ENCODE results near the gene SHOX. TPM values are rescaled to one million over a fixed set of nuclear protein-coding genes. Genes with fewer than 3 reads are reported as not detected.
"Not testable (repeated sequence)": the region's sequence is repeated elsewhere in the genome, so short reads cannot be mapped to it uniquely, and the experiment has no call there.

SHOX gene
- total RNA-seq, 1 donor, result 13.4 TPM

DNA sequence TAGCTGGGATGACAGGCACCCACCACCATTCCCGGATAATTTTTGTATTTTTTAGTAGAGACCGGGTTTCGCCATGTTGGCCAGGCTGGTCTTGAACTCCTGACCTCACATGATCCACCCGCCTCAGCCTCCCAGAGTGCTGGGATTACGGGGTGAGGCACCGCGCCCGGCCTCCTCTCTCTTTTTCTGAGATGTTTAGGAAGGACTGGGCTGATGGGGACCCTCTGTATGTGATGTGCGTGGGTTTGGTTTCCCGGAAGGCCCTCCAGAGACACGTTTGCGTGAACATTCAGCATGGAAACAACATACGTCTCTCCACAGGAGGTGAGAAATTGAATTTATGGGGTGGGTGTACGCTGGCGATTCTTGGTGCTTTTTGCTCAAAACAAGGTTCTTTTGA lies 18.6 kb downstream of the SHOX start:
- H3K36me3 ChIP-seq (ENCODE audit: insufficient read depth, low read length), result no peaks in the 10 kb centered on the region
- no peak overlapping the region for H3K27ac ChIP-seq (ENCODE audit: low read depth, low read length)
- no peak for TF ChIP-seq CTCF (IDR thresholded peaks at IDR 0.05; ENCODE audit: extremely low read depth, low read depth, low read length)
- no peaks in the 10 kb centered on the region for H3K4me1 ChIP-seq (ENCODE audit: insufficient read depth, low read length)
- no peaks in the 10 kb centered on the region for H4K20me1 ChIP-seq (ENCODE audit: insufficient read depth, low read length)
- peaks cover 2% of the 10 kb centered on the region for H3K27me3 ChIP-seq (ENCODE audit: insufficient read depth, low read length)
- peak; percentile 21 for DNase-seq (ENCODE audit: insufficient read length, low spot score, missing footprints)
- H3K79me2 ChIP-seq (ENCODE audit: insufficient read depth, low read length), result no peaks in the 10 kb centered on the region
- H3K4me2 ChIP-seq (ENCODE audit: insufficient read depth, low read length), result no peak overlapping the region
- no peak overlapping the region for H2AFZ ChIP-seq (ENCODE audit: low read length)
- H3K4me3 ChIP-seq (ENCODE audit: insufficient read depth, low read length), result no peak overlapping the region
- no peaks in the 10 kb centered on the region for H3K9me3 ChIP-seq (ENCODE audit: low read depth, low read length)

- no peaks in the 10 kb centered on the region for H3K36me3 ChIP-seq (ENCODE audit: insufficient read depth, low read length)
- H3K4me3 ChIP-seq (ENCODE audit: insufficient read depth, low read length), result no peak overlapping the region
- no peaks in the 10 kb centered on the region for H3K4me1 ChIP-seq (ENCODE audit: insufficient read depth, low read length)
- no peak overlapping the region for H3K4me2 ChIP-seq (ENCODE audit: insufficient read depth, low read length)
- peaks cover 2% of the 10 kb centered on the region for H3K27me3 ChIP-seq (ENCODE audit: insufficient read depth, low read length)
- no peak overlapping the region for H2AFZ ChIP-seq (ENCODE audit: low read length)
- H3K79me2 ChIP-seq (ENCODE audit: insufficient read depth, low read length), result no peaks in the 10 kb centered on the region
- DNase-seq (ENCODE audit: insufficient read length, low spot score, missing footprints), result peak; percentile 83
- H3K27ac ChIP-seq (ENCODE audit: low read depth, low read length), result no peak overlapping the region
- TF ChIP-seq CTCF (IDR thresholded peaks at IDR 0.05; ENCODE audit: extremely low read depth, low read depth, low read length), result no peak
- H4K20me1 ChIP-seq (ENCODE audit: insufficient read depth, low read length), result no peaks in the 10 kb centered on the region
- no peaks in the 10 kb centered on the region for H3K9me3 ChIP-seq (ENCODE audit: low read depth, low read length)
Observed at GRCh38 chrX:650324-650723, 19.7 kb downstream of the SHOX start.

GRCh38 chrX:650811-651210 lies 20.2 kb downstream of the SHOX start:
- Histone ChIP-seq H4K20me1 (ENCODE audit: insufficient read depth, low read length) (no peaks in the 10 kb centered on the region), H2AFZ (ENCODE audit: low read length) (no peak overlapping the region), H3K79me2 (ENCODE audit: insufficient read depth, low read length) (no peaks in the 10 kb centered on the region), H3K4me3 (ENCODE audit: insufficient read depth, low read length) (no peak overlapping the region), H3K4me1 (ENCODE audit: insufficient read depth, low read length) (no peaks in the 10 kb centered on the region), H3K27ac (ENCODE audit: low read depth, low read length) (no peak overlapping the region), H3K4me2 (ENCODE audit: insufficient read depth, low read length) (peak overlapping the region; percentile 13), H3K27me3 (ENCODE audit: insufficient read depth, low read length) (peaks cover 2% of the 10 kb centered on the region), H3K9me3 (ENCODE audit: low read depth, low read length) (no peaks in the 10 kb centered on the region), H3K36me3 (ENCODE audit: insufficient read depth, low read length) (no peaks in the 10 kb centered on the region)
- no peak for TF ChIP-seq CTCF (IDR thresholded peaks at IDR 0.05; ENCODE audit: extremely low read depth, low read depth, low read length)
- DNase-seq (ENCODE audit: insufficient read length, low spot score, missing footprints), result peak; percentile 59

- H3K27me3 ChIP-seq (ENCODE audit: insufficient read depth, low read length), result not testable (repeated sequence)
Observed at GRCh38 chrX:651922-652321, 21.3 kb downstream of the SHOX start.

More at GRCh38 chrX:651922-652321, 21.3 kb downstream of the SHOX start:
- DNase-seq (ENCODE audit: insufficient read length, low spot score, missing footprints), result peak; percentile 35
- H3K36me3 ChIP-seq (ENCODE audit: insufficient read depth, low read length); H3K27ac ChIP-seq (ENCODE audit: low read depth, low read length); H4K20me1 ChIP-seq (ENCODE audit: insufficient read depth, low read length); H3K79me2 ChIP-seq (ENCODE audit: insufficient read depth, low read length); H2AFZ ChIP-seq (ENCODE audit: low read length); H3K9me3 ChIP-seq (ENCODE audit: low read depth, low read length); H3K4me3 ChIP-seq (ENCODE audit: insufficient read depth, low read length); H3K4me2 ChIP-seq (ENCODE audit: insufficient read depth, low read length); H3K4me1 ChIP-seq (ENCODE audit: insufficient read depth, low read length): not testable (repeated sequence)
